GM19035 (cell line): ENCODE results near the gene RHOH.

Source experiments
- ATAC-seq: cut with Tn5 transposase; IDR thresholded peaks from one replicate; pipeline ENCODE4 v1.9.1; 2021; ENCODE audit not compliant: unreplicated experiment

Gene RHOH

GRCh38 chr4:40187386-40187906 lies 9.4 kb upstream of the RHOH start:
- ATAC-seq, result no peak

GRCh38 chr4:40190019-40190418 lies 6.8 kb upstream of the RHOH start:
- no peak for ATAC-seq

GRCh38 chr4:40190465-40190864 lies 6.4 kb upstream of the RHOH start:
- no peak for ATAC-seq

- ATAC-seq, result no peak
Observed at GRCh38 chr4:40190880-40191815, 5.7 kb upstream of the RHOH start.

- peak; percentile 45 for ATAC-seq
Observed at GRCh38 chr4:40192114-40193015, 4.5 kb upstream of the RHOH start.

GRCh38 chr4:40193016-40193571 lies 3.7 kb upstream of the RHOH start:
- ATAC-seq, result peak; percentile 42

GRCh38 chr4:40193578-40193977 lies 3.3 kb upstream of the RHOH start:
- ATAC-seq, result no peak

GRCh38 chr4:40194602-40195161 lies 2.1 kb upstream of the RHOH start:
- no peak for ATAC-seq

- no peak for ATAC-seq
Observed at GRCh38 chr4:40195182-40196177, 1.4 kb upstream of the RHOH start.

GRCh38 chr4:40196272-40196671 lies 559 bp upstream of the RHOH start:
- ATAC-seq, result no peak

- no peak for ATAC-seq
Observed at GRCh38 chr4:40197879-40198689, 1.3 kb downstream of the RHOH start.

- no peak for ATAC-seq
Observed at GRCh38 chr4:40199179-40199670, 2.4 kb downstream of the RHOH start.

- peak; percentile 52 for ATAC-seq
Observed at GRCh38 chr4:40199999-40200874, 3.4 kb downstream of the RHOH start.

GRCh38 chr4:40200875-40201801 lies 4.3 kb downstream of the RHOH start:
- no peak for ATAC-seq

- ATAC-seq, result no peak
Observed at GRCh38 chr4:40201898-40202297, 5.1 kb downstream of the RHOH start.

- ATAC-seq, result no peak
Observed at GRCh38 chr4:40202474-40202873, 5.6 kb downstream of the RHOH start.
